RWPE1 (cell line): ENCODE measurements around the gene ZNF469.

Experiments
- CTCF ChIA-PET: fragments of 350-600 bp; sonication (Branson Sonifier 250); formaldehyde crosslinking; extraction: SDS; loops from one replicate; lab custom pipeline; 2021; lab: Yijun Ruan, JAX
- POLR2A ChIA-PET: fragments of 400-600 bp; formaldehyde crosslinking; extraction: SDS; loops from one replicate; lab custom pipeline; 2020; ENCODE audit warnings: antibody characterized with exemption; ENCODE audit not compliant: low non-redundant PET; lab: Yijun Ruan, JAX
- DNase-seq: peaks from one replicate; pipeline ENCODE4 v3.0.0; 2012; ENCODE audit warnings: low spot score
- H3K27ac ChIP-seq: fragments of 450-650 bp; 2 replicates; pipeline ENCODE4 v1.5.1; 2017
- CTCF ChIP-seq: fragments of 450-650 bp; conservative IDR thresholded peaks from 2 replicates; pipeline ENCODE4 v1.5.1; 2017; ENCODE audit warnings: low read depth, mild to moderate bottlenecking

Gene ZNF469

GRCh38 chr16:88382491-88383400 lies at the start of gene ZNF469:
Gene ZNF469 (plus strand): TSS chr16:88382959. CDS start chr16:88427471, 44,512 bp downstream.
- POLR2A ChIA-PET, result no interaction called here
- no peak for TF ChIP-seq CTCF
- H3K27ac ChIP-seq, result no peak within 1 kb of the TSS
- no peak for DNase-seq
- CTCF ChIA-PET, result interaction anchor here (0.6 to 1.1 kb wide), 3 partner anchors 48 to 113 kb away, joined by 3 to 4 read pairs (median 3); no protein-coding TSS in a partner anchor

- ChIA-PET CTCF (no interaction called here), POLR2A (no interaction called here)
- TF ChIP-seq CTCF, result no peak
- DNase-seq, result no peak
- H3K27ac ChIP-seq, result peak overlapping the region; percentile 92
Observed at GRCh38 chr16:88333848-88334777, 48.6 kb upstream of the ZNF469 start.

- DNase-seq, result no peak
- CTCF ChIA-PET, result no interaction called here
- no peak overlapping the region for H3K27ac ChIP-seq
- POLR2A ChIA-PET, result no interaction called here
- TF ChIP-seq CTCF, result no peak
Observed at GRCh38 chr16:88334778-88335720, 47.7 kb upstream of the ZNF469 start.

- ChIA-PET CTCF (no interaction called here), POLR2A (no interaction called here)
- no peak for TF ChIP-seq CTCF
- no peak for DNase-seq
- H3K27ac ChIP-seq, result no peak overlapping the region
Observed at GRCh38 chr16:88337021-88337420, 45.7 kb upstream of the ZNF469 start.

- CTCF ChIA-PET, result no interaction called here
Observed at GRCh38 chr16:88337538-88337937, 45.2 kb upstream of the ZNF469 start.

More at GRCh38 chr16:88337538-88337937, 45.2 kb upstream of the ZNF469 start:
- no peak overlapping the region for H3K27ac ChIP-seq
- no peak for DNase-seq
- TF ChIP-seq CTCF, result no peak
- POLR2A ChIA-PET, result no interaction called here
